NCI-H1930 (cell line): ENCODE results near the gene BCHE.

ENCODE experiments used
- DNase-seq, 2 experiments: peaks; one replicate each; lab custom pipeline; 2025; lab: John Stamatoyannopoulos, UW

The BCHE gene

GRCh38 chr3:165749821-165750220 lies 87.4 kb downstream of the BCHE start:
- DNase-seq, result no peak

- no peak for DNase-seq
Observed at GRCh38 chr3:165749241-165749640, 88.0 kb downstream of the BCHE start.

GRCh38 chr3:165748094-165748493 lies 89.1 kb downstream of the BCHE start:
- no peak for DNase-seq

- DNase-seq, result no peak
Observed at GRCh38 chr3:165746874-165747273, 90.3 kb downstream of the BCHE start.

- no peak for DNase-seq
Observed at GRCh38 chr3:165744025-165744424, 93.2 kb downstream of the BCHE start.

- no peak for DNase-seq
Observed at GRCh38 chr3:165742351-165742750, 94.9 kb downstream of the BCHE start.

GRCh38 chr3:165729756-165730155 lies 107.5 kb downstream of the BCHE start:
- DNase-seq, result no peak

- DNase-seq, result no peak
Observed at GRCh38 chr3:165728924-165729323, 108.3 kb downstream of the BCHE start.

- no peak for DNase-seq
Observed at GRCh38 chr3:165725296-165725695, 111.9 kb downstream of the BCHE start.
